ENCODE measurements around the gene ANKRD62.
"Not testable (repeated sequence)": the region's sequence is repeated elsewhere in the genome, so short reads cannot be mapped to it uniquely, and the experiment has no call there.

The ANKRD62 gene

GRCh38 chr18:12101266-12101665, 7.6 kb downstream of the ANKRD62 start:
- no peak for DNase-seq

GRCh38 chr18:12102136-12102842, 8.6 kb downstream of the ANKRD62 start:
- DNase-seq = no peak

- DNase-seq = no peak
Observed at GRCh38 chr18:12106471-12106870, 12.8 kb downstream of the ANKRD62 start.

GRCh38 chr18:12109836-12110235, 16.2 kb downstream of the ANKRD62 start:
- no peak for DNase-seq

GRCh38 chr18:12113999-12114646, 20.5 kb downstream of the ANKRD62 start:
- no peak for DNase-seq

GRCh38 chr18:12119358-12119757, 25.7 kb downstream of the ANKRD62 start:
- no peak for DNase-seq

- DNase-seq = no peak
Observed at GRCh38 chr18:12121175-12122042, 27.8 kb downstream of the ANKRD62 start.

GRCh38 chr18:12122043-12122389, 28.4 kb downstream of the ANKRD62 start:
- DNase-seq = not testable (repeated sequence)

- not testable (repeated sequence) for DNase-seq
Observed at GRCh38 chr18:12127647-12128046, 34.0 kb downstream of the ANKRD62 start.

- DNase-seq = not testable (repeated sequence)
Observed at GRCh38 chr18:12138831-12139230, 45.2 kb downstream of the ANKRD62 start.

- DNase-seq = not testable (repeated sequence)
Observed at GRCh38 chr18:12140866-12141265, 47.2 kb downstream of the ANKRD62 start.

GRCh38 chr18:12141778-12142177, 48.1 kb downstream of the ANKRD62 start:
- DNase-seq = not testable (repeated sequence)

GRCh38 chr18:12149431-12149830, 55.8 kb downstream of the ANKRD62 start:
- not testable (repeated sequence) for DNase-seq

GRCh38 chr18:12154361-12154760, 60.7 kb downstream of the ANKRD62 start:
- no peak for DNase-seq

- DNase-seq = no peak
Observed at GRCh38 chr18:12155996-12156395, 62.4 kb downstream of the ANKRD62 start.

- no peak for DNase-seq
Observed at GRCh38 chr18:12159446-12159845, 65.8 kb downstream of the ANKRD62 start.

- DNase-seq = no peak
Observed at GRCh38 chr18:12162786-12163185, 69.1 kb downstream of the ANKRD62 start.

- DNase-seq = no peak
Observed at GRCh38 chr18:12165038-12165768, 71.6 kb downstream of the ANKRD62 start.
